WTC11 (cell line): ENCODE data around the gene C9orf50. TPM values are rescaled to one million over a fixed set of nuclear protein-coding genes. Genes with fewer than 3 reads are reported as not detected.
"Not testable (repeated sequence)": the region's sequence is repeated elsewhere in the genome, so short reads cannot be mapped to it uniquely, and the experiment has no call there.

ENCODE experiments used
- ATAC-seq: fragments of 200-7000 bp; cut with Tn5 transposase; 2 replicates; pipeline ENCODE4 v1.10.0; 2021; ENCODE audit warnings: mild to moderate bottlenecking, moderate library complexity
- CTCF ChIA-PET: fragments of 300-600 bp; sonication (Branson Sonifier 250); formaldehyde crosslinking; loops from one replicate; lab custom pipeline; 2021; ENCODE audit warnings: antibody characterized with exemption; lab: Charles Lee
- POLR2A ChIA-PET: fragments of 350-600 bp; sonication (Branson Sonifier 250); formaldehyde crosslinking; loops from one replicate; lab custom pipeline; 2021; ENCODE audit warnings: antibody characterized with exemption; lab: Charles Lee
- DNase-seq: peaks from one replicate; pipeline ENCODE4 v3.0.0; 2021; ENCODE audit warnings: low spot score
- H3K27ac Mint-ChIP-seq: 2 replicates; pipeline ENCODE4 v1.8.0; 2021; ENCODE audit warnings: mixed read lengths
- H3K27me3 Mint-ChIP-seq: 2 replicates; pipeline ENCODE4 v1.8.0; 2021; ENCODE audit warnings: low read depth, mild to moderate bottlenecking, moderate library complexity, mixed read lengths
- H3K36me3 Mint-ChIP-seq: 2 replicates; pipeline ENCODE4 v1.8.0; 2021; ENCODE audit warnings: mixed read lengths
- H3K4me1 Mint-ChIP-seq: 2 replicates; pipeline ENCODE4 v1.8.0; 2022; ENCODE audit warnings: mixed read lengths
- H3K4me3 Mint-ChIP-seq: 2 replicates; pipeline ENCODE4 v1.8.0; 2021; ENCODE audit warnings: mild to moderate bottlenecking, moderate library complexity, mixed read lengths
- H3K9me3 Mint-ChIP-seq: 2 replicates; pipeline ENCODE4 v1.8.0; 2021; ENCODE audit warnings: mixed read lengths
- ARID4B ChIP-seq: sonication (generic); formaldehyde crosslinking; IDR thresholded peaks from 2 replicates; pipeline ENCODE4 v1.8.0; 2023; ENCODE audit warnings: missing genetic modification reagents, mild to moderate bottlenecking, borderline replicate concordance
- CDX4 ChIP-seq: fragments of 250-450 bp; sonication (Bioruptor Pico); IDR thresholded peaks from 2 replicates; pipeline ENCODE4 v1.9.0; 2021; ENCODE audit warnings: moderate library complexity, mild to moderate bottlenecking, inconsistent platforms, borderline replicate concordance
- CTCF ChIP-seq: fragments of 200-600 bp; IDR thresholded peaks from 2 replicates; pipeline ENCODE4 v1.8.0; 2022; ENCODE audit warnings: antibody characterized with exemption
- ERG ChIP-seq: fragments of 250-450 bp; sonication (Bioruptor Pico); IDR thresholded peaks from 2 replicates; pipeline ENCODE4 v1.8.0; 2021; ENCODE audit warnings: mild to moderate bottlenecking
- HMGA2 ChIP-seq: fragments of 250-450 bp; sonication (Bioruptor Pico); IDR thresholded peaks from 2 replicates; pipeline ENCODE4 v1.4.0; 2021; ENCODE audit warnings: mild to moderate bottlenecking, moderate library complexity
- IRF2 ChIP-seq: sonication (generic); formaldehyde crosslinking; IDR thresholded peaks from 2 replicates; pipeline ENCODE4 v1.8.0; 2022; ENCODE audit warnings: low read depth, missing genetic modification reagents, borderline replicate concordance
- JUN ChIP-seq: sonication (generic); formaldehyde crosslinking; IDR thresholded peaks from 2 replicates; pipeline ENCODE4 v1.8.0; 2023; ENCODE audit warnings: mild to moderate bottlenecking, missing genetic modification reagents
- PRDM15 ChIP-seq: sonication (generic); formaldehyde crosslinking; IDR thresholded peaks from 2 replicates; pipeline ENCODE4 v1.8.0; 2022; ENCODE audit warnings: missing genetic modification reagents
- RORB ChIP-seq: fragments of 250-450 bp; sonication (Bioruptor Pico); IDR thresholded peaks from 2 replicates; pipeline ENCODE4 v1.9.0; 2021; ENCODE audit warnings: mild to moderate bottlenecking
- TEAD4 ChIP-seq: sonication (generic); formaldehyde crosslinking; IDR thresholded peaks from 2 replicates; pipeline ENCODE4 v1.8.0; 2022; ENCODE audit warnings: mild to moderate bottlenecking, missing genetic modification reagents
- TP53 ChIP-seq: sonication (generic); formaldehyde crosslinking; IDR thresholded peaks from 2 replicates; pipeline ENCODE4 v1.8.1; 2023; ENCODE audit warnings: mild to moderate bottlenecking, missing genetic modification reagents
- ZNF219 ChIP-seq: sonication (generic); formaldehyde crosslinking; IDR thresholded peaks from 2 replicates; pipeline ENCODE4 v1.8.0; 2023; ENCODE audit warnings: missing genetic modification reagents, mild to moderate bottlenecking, borderline replicate concordance
- ZNF396 ChIP-seq: fragments of 250-450 bp; sonication (Bioruptor Pico); IDR thresholded peaks from 2 replicates; pipeline ENCODE4 v1.8.0; 2021; ENCODE audit warnings: mild to moderate bottlenecking, moderate library complexity, borderline replicate concordance
- total RNA-seq: library from RNA; stranded (reverse); gene quantifications from 3 replicates; pipeline ENCODE4 v1.2.3, GENCODE V29; 2021

Gene C9orf50
- total RNA-seq, 1 experiment from 2014 or later, result 0.11 TPM

GRCh38 chr9:129665389-129665775, 44.5 kb upstream of the C9orf50 start, which contains the start of gene PRRX2:
Gene PRRX2, plus strand, starts transcription at chr9:129665647. Its CDS starts 221 bp downstream, at chr9:129665868.
- no peak for TF ChIP-seq IRF2 (CRISPR knock-in tag)
- TF ChIP-seq PRDM15 (CRISPR knock-in tag), result peak; percentile 63; the same call in 1 of the 2 replicates
- ChIA-PET POLR2A (interaction anchor here (0.6 kb wide), 1 partner anchor 904 kb away, joined by 3 read pairs; no protein-coding TSS in a partner anchor), CTCF (interaction anchor here (0.6 to 2.5 kb wide), 8 partner anchors 12 to 125 kb away, joined by 3 to 6 read pairs (median 4); partner anchors contain the start of gene PTGES)
- Mint-ChIP-seq H3K9me3 (no peaks in the 10 kb centered on the region), H3K27me3 (peaks cover 38% of the 10 kb centered on the region), H3K27ac (no peak within 1 kb of the TSS), H3K4me3 (peak within 1 kb of the TSS; percentile 68), H3K4me1 (peaks cover 14% of the 10 kb centered on the region), H3K36me3 (no peaks in the 10 kb centered on the region)
- DNase-seq (peak; percentile 63), ATAC-seq (peak; percentile 57)

GRCh38 chr9:129664746-129665388, 44.0 kb upstream of the C9orf50 start:
- ChIA-PET POLR2A (no interaction called here), CTCF (interaction anchor here (0.8 to 2.5 kb wide), 7 partner anchors 12 to 126 kb away, joined by 3 to 6 read pairs (median 4); partner anchors contain the start of gene PTGES)
- TF ChIP-seq ZNF219 (CRISPR knock-in tag) (no peak), HMGA2 (CRISPR knock-in tag) (no peak), ARID4B (no peak), ERG (CRISPR knock-in tag) (no peak), TP53 (CRISPR knock-in tag) (no peak), JUN (CRISPR knock-in tag) (no peak), ZNF396 (CRISPR knock-in tag) (no peak), TEAD4 (CRISPR knock-in tag) (no peak), RORB (no peak), CTCF (no peak), CDX4 (CRISPR knock-in tag) (no peak)
- peaks cover 11% of the 10 kb centered on the region for H3K4me1 Mint-ChIP-seq
- H3K27ac Mint-ChIP-seq, result no peak overlapping the region
- peaks cover 38% of the 10 kb centered on the region for H3K27me3 Mint-ChIP-seq
- H3K36me3 Mint-ChIP-seq, result no peaks in the 10 kb centered on the region
- H3K4me3 Mint-ChIP-seq, result peak overlapping the region; percentile 68
- DNase-seq (peak; percentile 37), ATAC-seq (peak; percentile 38)
- H3K9me3 Mint-ChIP-seq, result no peaks in the 10 kb centered on the region

- not testable (repeated sequence) for DNase-seq, H3K36me3 Mint-ChIP-seq, H3K9me3 Mint-ChIP-seq, H3K4me3 Mint-ChIP-seq, H3K27ac Mint-ChIP-seq, ATAC-seq, H3K4me1 Mint-ChIP-seq
- H3K27me3 Mint-ChIP-seq, result peaks cover 38% of the 10 kb centered on the region
- POLR2A ChIA-PET, result interaction anchor here (0.7 kb wide), 1 partner anchor 75 kb away, joined by 3 read pairs; no protein-coding TSS in a partner anchor
- CTCF ChIA-PET, result interaction anchor here (0.6 to 2.7 kb wide), 6 partner anchors 14 to 286 kb away, joined by 3 to 10 read pairs (median 3); partner anchors contain the start of gene ASB6
Observed at GRCh38 chr9:129662239-129662638, 41.3 kb upstream of the C9orf50 start.
